ENCODE measurements around the gene IL17RA.

IL17RA gene

DNA sequence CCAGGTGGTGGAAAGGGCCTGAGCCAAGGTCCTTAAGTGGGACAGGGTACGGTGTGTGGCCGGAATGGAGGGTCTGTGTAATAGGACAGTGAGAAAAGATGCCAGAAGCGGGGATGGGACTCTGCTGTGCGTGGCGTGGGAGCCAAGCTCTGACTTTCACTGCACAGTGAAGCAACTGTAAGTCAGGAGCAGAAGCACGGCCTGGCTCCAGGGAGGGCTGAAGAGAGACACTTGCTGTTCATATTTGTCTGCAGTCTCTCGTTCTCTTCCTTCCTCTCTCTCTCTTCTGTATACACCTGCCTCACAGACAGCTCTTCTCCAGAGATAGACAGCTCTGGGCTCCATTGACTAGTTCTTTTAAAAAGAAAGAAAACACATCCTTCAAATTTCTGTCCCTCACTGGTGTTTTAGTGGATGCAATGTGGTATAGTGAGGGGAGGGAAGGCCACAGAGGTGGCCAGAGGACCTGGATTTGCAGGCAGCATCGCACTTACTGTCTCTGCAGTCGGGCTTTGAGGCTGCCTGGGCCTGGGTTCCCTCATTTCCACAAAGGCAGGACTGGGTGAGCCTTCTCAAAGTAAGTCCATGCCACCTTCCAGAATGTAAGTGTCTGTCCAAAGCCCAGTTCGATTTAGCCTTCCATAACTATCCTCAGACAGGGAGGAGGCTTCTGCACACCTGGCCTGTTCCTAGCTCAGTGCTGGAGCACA, 2.1 kb downstream of the IL17RA start:
- no peak overlapping the region for H3K4me3 ChIP-seq (ENCODE audit: low read depth, low read length)
- no peak for DNase-seq
- H3K36me3 ChIP-seq (replicated peaks), result no peaks in the 10 kb centered on the region
- no peaks in the 10 kb centered on the region for H3K27me3 ChIP-seq (replicated peaks)
- no peak overlapping the region for H3K27ac ChIP-seq
- in situ Hi-C loops (cut with HindIII; ENCODE audit: low pct_ligation_motif_present, low sequenced_read_pairs), result no loop called here
- TF ChIP-seq, protein P1, sequence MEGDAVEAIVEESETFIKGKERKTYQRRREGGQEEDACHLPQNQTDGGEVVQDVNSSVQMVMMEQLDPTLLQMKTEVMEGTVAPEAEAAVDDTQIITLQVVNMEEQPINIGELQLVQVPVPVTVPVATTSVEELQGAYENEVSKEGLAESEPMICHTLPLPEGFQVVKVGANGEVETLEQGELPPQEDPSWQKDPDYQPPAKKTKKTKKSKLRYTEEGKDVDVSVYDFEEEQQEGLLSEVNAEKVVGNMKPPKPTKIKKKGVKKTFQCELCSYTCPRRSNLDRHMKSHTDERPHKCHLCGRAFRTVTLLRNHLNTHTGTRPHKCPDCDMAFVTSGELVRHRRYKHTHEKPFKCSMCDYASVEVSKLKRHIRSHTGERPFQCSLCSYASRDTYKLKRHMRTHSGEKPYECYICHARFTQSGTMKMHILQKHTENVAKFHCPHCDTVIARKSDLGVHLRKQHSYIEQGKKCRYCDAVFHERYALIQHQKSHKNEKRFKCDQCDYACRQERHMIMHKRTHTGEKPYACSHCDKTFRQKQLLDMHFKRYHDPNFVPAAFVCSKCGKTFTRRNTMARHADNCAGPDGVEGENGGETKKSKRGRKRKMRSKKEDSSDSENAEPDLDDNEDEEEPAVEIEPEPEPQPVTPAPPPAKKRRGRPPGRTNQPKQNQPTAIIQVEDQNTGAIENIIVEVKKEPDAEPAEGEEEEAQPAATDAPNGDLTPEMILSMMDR (IDR thresholded peaks at IDR 0.05; ENCODE audit: low read depth, low read length, missing control alignments), result no peak

DNA sequence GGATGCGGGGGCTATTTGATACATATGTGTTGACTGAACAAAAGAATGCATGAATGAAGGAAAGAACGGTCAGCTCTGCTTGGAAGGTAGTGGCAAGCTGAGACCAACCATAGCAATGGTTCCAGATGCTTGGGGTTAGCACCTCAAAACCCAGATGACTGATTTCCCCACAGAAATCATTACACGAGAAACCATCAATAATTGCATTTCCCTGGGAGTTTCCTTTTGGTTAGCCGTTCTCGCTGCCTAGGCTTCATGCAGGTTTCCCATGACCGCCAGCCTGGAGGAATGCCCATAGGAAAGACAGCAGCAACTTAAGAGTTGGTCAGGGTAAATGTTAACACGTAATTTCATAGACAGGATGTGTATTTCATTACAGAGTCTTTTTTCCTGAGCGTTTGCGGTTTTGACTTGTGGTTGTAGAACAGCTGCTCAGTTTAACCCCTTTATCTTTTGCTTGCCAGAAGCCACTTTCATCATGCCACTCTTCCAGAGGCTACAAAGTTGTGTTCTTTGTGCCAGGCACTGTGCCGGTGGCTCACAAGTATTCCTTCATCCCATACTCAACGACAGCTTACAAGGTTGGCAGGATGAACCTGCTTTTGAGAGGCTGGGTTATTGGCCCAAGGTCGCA, 2.8 kb downstream of the IL17RA start:
- Histone ChIP-seq H3K36me3 (replicated peaks) (no peaks in the 10 kb centered on the region), H3K4me3 (ENCODE audit: low read depth, low read length) (no peak overlapping the region), H3K27ac (no peak overlapping the region), H3K27me3 (replicated peaks) (no peaks in the 10 kb centered on the region)
- in situ Hi-C loops (cut with HindIII; ENCODE audit: low pct_ligation_motif_present, low sequenced_read_pairs), result no loop called here
- peak; percentile 34 for DNase-seq
- TF ChIP-seq, protein P1 (IDR thresholded peaks at IDR 0.05; ENCODE audit: low read depth, low read length, missing control alignments), result no peak

DNA sequence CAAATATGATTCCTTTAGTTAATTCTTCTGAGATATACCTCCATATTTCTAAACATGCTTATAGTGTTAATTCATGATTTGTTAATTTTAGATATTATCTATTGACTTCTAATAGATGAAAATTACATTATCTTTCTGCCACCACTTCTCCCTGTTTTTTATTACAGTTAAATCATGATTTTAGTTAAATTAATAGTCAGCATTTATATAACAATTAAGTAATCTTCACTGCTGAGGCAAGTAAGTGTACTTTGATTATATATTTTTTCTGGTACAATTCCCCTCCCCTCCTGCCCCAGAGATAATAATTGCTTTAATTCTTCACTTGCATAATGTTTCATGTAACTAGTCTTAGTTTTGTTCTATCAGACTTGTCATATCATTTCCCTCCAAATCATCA, 5.8 kb downstream of the IL17RA start:
- Histone ChIP-seq H3K36me3 (replicated peaks) (no peaks in the 10 kb centered on the region), H3K27ac (no peak overlapping the region), H3K4me3 (ENCODE audit: low read depth, low read length) (no peak overlapping the region), H3K27me3 (replicated peaks) (no peaks in the 10 kb centered on the region)
- in situ Hi-C loops (cut with HindIII; ENCODE audit: low pct_ligation_motif_present, low sequenced_read_pairs), result no loop called here
- DNase-seq, result no peak
- TF ChIP-seq, protein P1 (IDR thresholded peaks at IDR 0.05; ENCODE audit: low read depth, low read length, missing control alignments), result no peak

DNA sequence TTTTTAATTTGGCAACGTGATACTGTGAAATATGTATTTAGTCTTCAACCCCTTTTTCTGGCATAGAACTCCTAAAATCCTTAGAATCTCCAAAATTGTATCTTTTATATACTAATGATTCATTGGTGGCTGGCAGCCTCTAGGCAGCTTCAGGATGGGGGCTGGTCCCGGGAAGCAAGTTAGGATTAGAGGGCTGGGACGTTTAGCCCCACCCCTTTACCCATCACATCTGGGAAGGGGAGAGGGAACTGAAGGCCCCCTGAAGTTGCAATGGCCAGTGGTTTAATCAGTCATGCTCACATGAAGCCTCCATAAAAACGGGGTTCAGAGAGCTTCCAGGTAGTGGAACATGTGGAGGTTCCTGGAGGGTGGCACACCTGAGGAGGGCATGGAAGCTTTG, 7.1 kb downstream of the IL17RA start:
- Histone ChIP-seq H3K27me3 (replicated peaks) (no peaks in the 10 kb centered on the region), H3K27ac (no peak overlapping the region), H3K4me3 (ENCODE audit: low read depth, low read length) (no peak overlapping the region), H3K36me3 (replicated peaks) (no peaks in the 10 kb centered on the region)
- in situ Hi-C loops (cut with HindIII; ENCODE audit: low pct_ligation_motif_present, low sequenced_read_pairs), result no loop called here
- no peak for DNase-seq
- TF ChIP-seq, protein P1 (IDR thresholded peaks at IDR 0.05; ENCODE audit: low read depth, low read length, missing control alignments), result no peak

DNA sequence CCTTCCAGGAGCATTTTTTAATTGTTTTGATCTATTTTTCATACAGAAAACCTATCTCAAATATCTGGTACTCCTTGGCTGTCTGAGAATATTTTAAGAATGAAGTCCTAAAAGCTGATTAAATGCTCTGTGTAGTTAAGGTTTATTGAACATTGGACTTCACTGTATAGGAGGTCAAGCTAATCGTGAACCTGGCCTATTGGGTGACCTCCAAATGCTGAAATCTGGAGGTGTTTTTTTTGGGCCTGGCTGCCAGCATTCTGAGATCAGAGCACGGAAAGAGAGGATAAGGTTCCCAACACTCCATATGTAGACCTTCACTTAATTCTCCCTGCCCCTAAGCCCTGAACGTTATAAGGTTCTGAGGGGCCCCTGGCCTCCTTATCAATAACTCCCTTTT, 8.3 kb downstream of the IL17RA start:
- no peak overlapping the region for H3K27ac ChIP-seq
- no peak for DNase-seq
- H3K27me3 ChIP-seq (replicated peaks), result no peaks in the 10 kb centered on the region
- H3K4me3 ChIP-seq (ENCODE audit: low read depth, low read length), result no peak overlapping the region
- no peaks in the 10 kb centered on the region for H3K36me3 ChIP-seq (replicated peaks)
- in situ Hi-C loops (cut with HindIII; ENCODE audit: low pct_ligation_motif_present, low sequenced_read_pairs), result no loop called here
- TF ChIP-seq, protein P1 (IDR thresholded peaks at IDR 0.05; ENCODE audit: low read depth, low read length, missing control alignments), result no peak
